Effector memory CD4-positive, alpha-beta T cell (primary cell): ENCODE measurements around the gene NUTM1.

Experiments used
- DNase-seq, 3 donors: peaks; one replicate each; pipeline ENCODE4 v3.0.0-alpha.2; 2020
- H3K27ac ChIP-seq: 2 replicates; pipeline ENCODE4 v1.7.0; 2013; ENCODE audit warnings: mild to moderate bottlenecking, low read length, moderate library complexity; ENCODE audit not compliant: insufficient read depth, poor library complexity, severe bottlenecking
- H3K27me3 ChIP-seq: replicated peaks from 2 replicates; pipeline ENCODE4 v1.7.0; 2013; ENCODE audit warnings: mild to moderate bottlenecking, low read length; ENCODE audit not compliant: insufficient read depth, control insufficient read depth, poor library complexity, severe bottlenecking
- H3K36me3 ChIP-seq: 2 replicates; pipeline ENCODE4 v1.7.0; 2013; ENCODE audit warnings: mild to moderate bottlenecking, low read length, moderate library complexity; ENCODE audit not compliant: control insufficient read depth, insufficient read depth
- H3K4me1 ChIP-seq: 2 replicates; pipeline ENCODE4 v1.7.0; 2013; ENCODE audit warnings: low read length, mild to moderate bottlenecking; ENCODE audit not compliant: control insufficient read depth, insufficient read depth, poor library complexity, severe bottlenecking
- H3K4me3 ChIP-seq: 2 replicates; pipeline ENCODE4 v1.7.0; 2013; ENCODE audit warnings: low read length, low read depth, mild to moderate bottlenecking; ENCODE audit not compliant: insufficient read depth, poor library complexity, severe bottlenecking
- H3K9me3 ChIP-seq: 2 replicates; pipeline ENCODE4 v1.7.0; 2013; ENCODE audit warnings: mild to moderate bottlenecking, low read length, moderate library complexity; ENCODE audit not compliant: control insufficient read depth
- total RNA-seq, 3 donors: gene quantifications; one replicate each; lab custom pipeline; 2026; lab: John Stamatoyannopoulos, UW

The NUTM1 gene
- 0 to 0.09 (median 0) reads per million in 3 donors for total RNA-seq

GRCh38 chr15:34342737-34343575 is at the start of gene NUTM1, which contains the start of gene NOP10:
Gene NUTM1, plus strand, starts transcription at chr15:34343315. Its CDS starts 382 bp downstream, at chr15:34343697.
Gene NOP10, minus strand, starts transcription at chr15:34343136. Its CDS starts 63 bp downstream, at chr15:34343073.
- Histone ChIP-seq H3K27me3 (no peaks in the 10 kb centered on the region), H3K4me3 (peak within 1 kb of the TSS; percentile 69), H3K9me3 (no peaks in the 10 kb centered on the region), H3K36me3 (no peaks in the 10 kb centered on the region), H3K4me1 (peaks cover 8% of the 10 kb centered on the region), H3K27ac (peak within 1 kb of the TSS; percentile 88)
- DNase-seq: peak; percentile 82 to 92 (median 86)

GRCh38 chr15:34297059-34297458 is 46.1 kb upstream of the NUTM1 start:
- Histone ChIP-seq H3K9me3 (no peaks in the 10 kb centered on the region), H3K27me3 (no peaks in the 10 kb centered on the region), H3K4me3 (no peak overlapping the region), H3K27ac (no peak overlapping the region), H3K36me3 (no peaks in the 10 kb centered on the region), H3K4me1 (no peaks in the 10 kb centered on the region)
- DNase-seq: no peak

- no peaks in the 10 kb centered on the region for H3K36me3 ChIP-seq
- H3K27me3 ChIP-seq: no peaks in the 10 kb centered on the region
- no peaks in the 10 kb centered on the region for H3K4me1 ChIP-seq
- H3K4me3 ChIP-seq: no peak overlapping the region
- no peaks in the 10 kb centered on the region for H3K9me3 ChIP-seq
- DNase-seq: no peak
- H3K27ac ChIP-seq: no peak overlapping the region
Measured at GRCh38 chr15:34301058-34301457, 42.1 kb upstream of the NUTM1 start.

- no peak overlapping the region for H3K27ac ChIP-seq
- H3K36me3 ChIP-seq: no peaks in the 10 kb centered on the region
- DNase-seq: no peak
- no peaks in the 10 kb centered on the region for H3K4me1 ChIP-seq
- H3K4me3 ChIP-seq: no peak overlapping the region
- no peaks in the 10 kb centered on the region for H3K9me3 ChIP-seq
- H3K27me3 ChIP-seq: no peaks in the 10 kb centered on the region
Measured at GRCh38 chr15:34304613-34305012, 38.5 kb upstream of the NUTM1 start.

- DNase-seq: no peak
- Histone ChIP-seq H3K4me3 (no peak overlapping the region), H3K4me1 (no peaks in the 10 kb centered on the region), H3K27me3 (no peaks in the 10 kb centered on the region), H3K36me3 (peaks cover 3% of the 10 kb centered on the region), H3K27ac (no peak overlapping the region), H3K9me3 (no peaks in the 10 kb centered on the region)
Measured at GRCh38 chr15:34311563-34311962, 31.6 kb upstream of the NUTM1 start.

GRCh38 chr15:34314491-34315490 is 28.3 kb upstream of the NUTM1 start:
- no peak for DNase-seq
- H3K4me3 ChIP-seq: no peak overlapping the region
- peaks cover 3% of the 10 kb centered on the region for H3K36me3 ChIP-seq
- H3K9me3 ChIP-seq: no peaks in the 10 kb centered on the region
- H3K27me3 ChIP-seq: no peaks in the 10 kb centered on the region
- H3K27ac ChIP-seq: no peak overlapping the region
- peaks cover 7% of the 10 kb centered on the region for H3K4me1 ChIP-seq

GRCh38 chr15:34318277-34319079 is 24.6 kb upstream of the NUTM1 start:
- H3K9me3 ChIP-seq: no peaks in the 10 kb centered on the region
- H3K36me3 ChIP-seq: no peaks in the 10 kb centered on the region
- peak overlapping the region; percentile 62 for H3K27ac ChIP-seq
- no peaks in the 10 kb centered on the region for H3K27me3 ChIP-seq
- H3K4me1 ChIP-seq: peaks cover 7% of the 10 kb centered on the region
- DNase-seq: no peak
- H3K4me3 ChIP-seq: peak overlapping the region; percentile 76

- Histone ChIP-seq H3K27ac (no peak overlapping the region), H3K27me3 (no peaks in the 10 kb centered on the region), H3K4me1 (peaks cover 11% of the 10 kb centered on the region), H3K36me3 (no peaks in the 10 kb centered on the region), H3K4me3 (no peak overlapping the region), H3K9me3 (no peaks in the 10 kb centered on the region)
- no peak for DNase-seq
Measured at GRCh38 chr15:34323217-34323616, 19.9 kb upstream of the NUTM1 start.

- H3K36me3 ChIP-seq: no peaks in the 10 kb centered on the region
- H3K4me1 ChIP-seq: peaks cover 8% of the 10 kb centered on the region
- H3K27me3 ChIP-seq: no peaks in the 10 kb centered on the region
- no peak for DNase-seq
- no peak overlapping the region for H3K4me3 ChIP-seq
- H3K27ac ChIP-seq: no peak overlapping the region
- no peaks in the 10 kb centered on the region for H3K9me3 ChIP-seq
Measured at GRCh38 chr15:34324933-34325332, 18.2 kb upstream of the NUTM1 start.
